Heart left ventricle (tissue), 16 donors: ENCODE data around the gene ADGRG1. TPM values are rescaled to one million over a fixed set of nuclear protein-coding genes. Genes with fewer than 3 reads are reported as not detected.

Experiments used
- ATAC-seq, 4 donors: fragments of 200-7000 bp; cut with Tn5 transposase; one replicate each; pipeline ENCODE4 v1.9.1; 2020 to 2022; ENCODE audit warnings: moderate library complexity in 4 of 4, mild to moderate bottlenecking in 3 of 4, moderate number of reproducible peaks in 1 of 4
- DNase-seq, 5 donors: peaks; one replicate each; pipeline ENCODE4 v3.0.0-alpha.2; 2020
- H3K27ac ChIP-seq, 12 donors: fragments of 200-600 bp; sonication (generic) in 4 of 12; one replicate each; pipeline versions ENCODE4 v1.5.0 to v1.8.0; 2016 to 2022; ENCODE audit warnings: mild to moderate bottlenecking in 2 of 12
- H3K27me3 ChIP-seq, 9 donors: fragments of 200-600 bp; sonication (generic) in 2 of 9; one replicate each; pipeline versions ENCODE4 v1.5.1 to v1.8.0; 2016 to 2022; ENCODE audit warnings: mild to moderate bottlenecking in 3 of 9
- H3K36me3 ChIP-seq, 9 donors: fragments of 200-600 bp; sonication (generic) in 2 of 9; one replicate each; pipeline versions ENCODE4 v1.5.0 to v1.8.0; 2018 to 2022; ENCODE audit warnings: mild to moderate bottlenecking in 2 of 9
- H3K4me1 ChIP-seq, 12 donors: fragments of 200-600 bp; sonication (generic) in 4 of 12; one replicate each; pipeline versions ENCODE4 v1.5.0 to v1.8.0; 2016 to 2022; ENCODE audit warnings: mild to moderate bottlenecking in 3 of 12
- H3K4me3 ChIP-seq, 12 donors: fragments of 200-600 bp; sonication (generic) in 4 of 12; one replicate each; pipeline versions ENCODE4 v1.5.0 to v1.8.0; 2017 to 2022; ENCODE audit warnings: mild to moderate bottlenecking in 9 of 12, moderate library complexity in 4 of 12
- H3K9me3 ChIP-seq, 12 donors: fragments of 200-600 bp; sonication (generic) in 4 of 12; one replicate each; pipeline versions ENCODE4 v1.5.0 to v1.8.0; 2016 to 2022; ENCODE audit warnings: mild to moderate bottlenecking in 1 of 12
- POLR2A ChIP-seq, 2 donors: fragments of 450-650 bp; IDR thresholded peaks; one replicate each; pipeline ENCODE4 v1.6.1; 2017; ENCODE audit warnings: antibody characterized with exemption in 2 of 2, mild to moderate bottlenecking in 2 of 2, moderate library complexity in 2 of 2
- whole genome bisulfite sequencing, 4 donors: extraction: QIAGEN DNeasy Blood & Tissue Kit in 2 of 4; methylation state at CpG; one replicate each; pipeline versions ENCODE4 v1.1.5 to v1.1.7; 2013 to 2018; 5-methylcytosine and 5-hydroxymethylcytosine counted together
- intact Hi-C, 10 donors: fragments of 100-400 bp; cut with DNase I; formaldehyde crosslinking; loops; one replicate each; pipeline versions ENCODE4 v1.11.1 to v1.14.2; 2022
- polyA plus RNA-seq, 2 donors: library from polyadenylated mRNA; stranded (reverse); fragments of 200-250 nt; gene quantifications; one replicate each; pipeline ENCODE4 v1.2.3, GENCODE V29; 2013
- total RNA-seq, 9 donors: library from RNA; depleted of rRNA in 2 of 9; stranded (reverse); fragments of >200 nt in 2 of 9; fragmentation: NEBNext Ultra II Directional in 3 of 9; extraction: Animal tissue kit (Norgen Biotek cat#: 25700) in 3 of 9; gene quantifications; one replicate each; pipeline versions ENCODE4 v1.1.0 to v1.2.4, GENCODE V29; 2016 to 2023
- TF ChIP-seq, protein P1 (sequence below), 12 donors: fragments of 200-600 bp; sonication (generic) in 4 of 12; IDR thresholded peaks; one replicate each; pipeline versions ENCODE4 v1.5.0 to v1.8.0; 2018 to 2022; ENCODE audit warnings: antibody characterized with exemption in 12 of 12, mild to moderate bottlenecking in 5 of 12
- donor health status: ischemic (EF 13 %, LVEDD 7.1; RV severe dilation, severe dysfunction).
- donor health status: healthy with polysubstance abuse.
- donor health status: DM: no; HTN: yes; CAD: no.
- donor health status: DM: no; HTN: no; CAD: no.
- donor health status: ischemic (EF 25% LVEDD 6.9; RV normal size, moderate dysfunction).
- donor health status: ischemic (EF 25% LVEDD 5.7; RV mildly dilated, moderate dysfunction).
- donor health status: healthy.
- donor health status: DM: yes; HTN: yes; CAD: no.
- donor health status: ischemic (EF 35%, LVEDD 5.7; RV mildly dilated, moderate dysfunction).
- donor health status: nonischemic (EF 11% LVEDD 7.7; RV severe dilation, severe dysfunction).
- donor health status: DM: yes; HTN: yes; CAD: no.
- donor health status: PGD.
- donor health status: ischemic (EF 29% LVEDD 5.4; RV normal size, mild dysfunction).
- donor health status: nonischemic (EF 23%, LVEDD 6.1; RV moderate dilation, normal function).

The ADGRG1 gene
- total and polyA plus RNA-seq, 11 donors, result 14.1 to 65.2 (median 17.5) TPM

DNA sequence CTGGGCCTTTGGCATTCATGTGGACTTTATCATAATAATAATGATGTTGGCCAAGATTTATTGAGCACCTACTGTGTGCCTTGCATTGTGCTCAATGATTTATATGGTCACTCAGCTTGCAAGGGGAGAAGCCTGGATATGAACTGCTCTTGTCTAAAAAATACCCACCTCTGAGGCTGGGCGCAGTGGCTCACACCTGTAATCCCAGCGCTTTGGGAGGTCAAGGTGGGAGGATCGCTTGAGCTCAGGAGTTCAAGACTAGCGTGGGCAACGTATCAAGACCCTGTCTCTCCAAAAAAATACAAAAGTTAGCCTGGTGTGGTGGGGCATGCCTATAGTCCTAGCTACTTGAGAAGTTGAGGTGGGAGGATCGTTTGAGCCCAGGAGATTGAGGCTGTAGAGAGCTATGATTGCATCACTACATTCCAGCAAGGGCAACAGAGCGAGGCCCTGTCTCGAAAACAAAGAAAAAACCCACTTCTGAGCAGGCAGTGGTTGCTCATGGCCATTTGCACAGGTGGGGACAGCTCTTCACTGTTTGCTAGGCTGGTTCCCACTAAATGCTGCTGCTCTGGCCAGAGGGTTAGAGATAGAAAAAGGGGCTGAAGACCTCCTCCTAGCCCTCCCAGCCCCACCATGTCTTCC is 4.3 kb upstream of the ADGRG1 start:
- no peak overlapping the region for H3K4me3 ChIP-seq
- DNase-seq (no peak), ATAC-seq (no peak)
- H3K4me1 ChIP-seq, result peaks cover 0 to 33% (median 16%) of the 10 kb centered on the region in 12 donors
- no peaks in the 10 kb centered on the region for H3K36me3 ChIP-seq
- no peaks in the 10 kb centered on the region for H3K9me3 ChIP-seq
- intact Hi-C loops, result loop anchor here in 1 of 10 donors (2.0 kb wide), 1 partner anchor 25 kb away; no protein-coding TSS in a partner anchor
- TF ChIP-seq, protein P1, sequence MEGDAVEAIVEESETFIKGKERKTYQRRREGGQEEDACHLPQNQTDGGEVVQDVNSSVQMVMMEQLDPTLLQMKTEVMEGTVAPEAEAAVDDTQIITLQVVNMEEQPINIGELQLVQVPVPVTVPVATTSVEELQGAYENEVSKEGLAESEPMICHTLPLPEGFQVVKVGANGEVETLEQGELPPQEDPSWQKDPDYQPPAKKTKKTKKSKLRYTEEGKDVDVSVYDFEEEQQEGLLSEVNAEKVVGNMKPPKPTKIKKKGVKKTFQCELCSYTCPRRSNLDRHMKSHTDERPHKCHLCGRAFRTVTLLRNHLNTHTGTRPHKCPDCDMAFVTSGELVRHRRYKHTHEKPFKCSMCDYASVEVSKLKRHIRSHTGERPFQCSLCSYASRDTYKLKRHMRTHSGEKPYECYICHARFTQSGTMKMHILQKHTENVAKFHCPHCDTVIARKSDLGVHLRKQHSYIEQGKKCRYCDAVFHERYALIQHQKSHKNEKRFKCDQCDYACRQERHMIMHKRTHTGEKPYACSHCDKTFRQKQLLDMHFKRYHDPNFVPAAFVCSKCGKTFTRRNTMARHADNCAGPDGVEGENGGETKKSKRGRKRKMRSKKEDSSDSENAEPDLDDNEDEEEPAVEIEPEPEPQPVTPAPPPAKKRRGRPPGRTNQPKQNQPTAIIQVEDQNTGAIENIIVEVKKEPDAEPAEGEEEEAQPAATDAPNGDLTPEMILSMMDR (IDR thresholded peaks at IDR 0.05), result no peak
- no peak for TF ChIP-seq POLR2A (IDR thresholded peaks at IDR 0.05)
- no peak overlapping the region for H3K27ac ChIP-seq
- WGBS, 4 donors, result 91 to 94% (median 92%) methylated on average over 8 of the region's 8 CpGs
- H3K27me3 ChIP-seq, result peaks cover 0 to 10% (median 0%) of the 10 kb centered on the region in 9 donors

DNA sequence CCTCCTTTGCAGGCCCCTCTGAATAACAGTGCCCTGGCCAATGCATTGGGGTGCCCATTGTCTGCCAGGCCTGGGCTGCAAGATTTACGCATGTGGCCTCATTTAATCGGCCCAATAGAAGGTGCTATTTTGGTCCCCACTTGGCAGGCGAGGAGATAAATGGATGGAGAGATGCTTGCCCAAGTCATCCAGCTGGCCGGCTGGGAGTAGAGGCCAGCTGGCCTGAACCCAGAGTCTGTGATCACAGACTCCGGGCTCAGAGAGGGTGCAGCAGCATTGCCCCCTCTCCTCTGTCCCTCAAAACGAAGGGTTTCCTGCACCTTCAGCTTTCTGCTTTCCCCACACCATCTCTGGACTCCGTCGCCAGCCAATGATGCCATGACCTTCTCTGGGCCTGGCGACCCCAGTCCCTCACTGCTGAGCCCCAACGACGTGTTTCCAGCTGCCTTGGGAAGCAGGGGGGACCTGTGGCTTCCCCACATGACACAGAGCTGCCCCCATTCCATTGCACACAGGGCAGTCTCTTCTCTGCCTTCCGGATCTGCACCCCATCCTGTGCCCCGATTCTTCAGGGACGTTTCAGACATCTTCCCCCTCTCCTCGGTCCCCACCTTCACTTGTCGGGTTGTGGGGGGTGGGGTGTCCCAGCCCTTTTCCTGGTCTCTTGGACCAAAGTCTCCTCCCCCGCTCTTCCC is 3.5 kb upstream of the ADGRG1 start:
- intact Hi-C loops, result loop anchor here in 1 of 10 donors (2.0 kb wide), 1 partner anchor 24 kb away; no protein-coding TSS in a partner anchor
- Histone ChIP-seq H3K9me3 (no peaks in the 10 kb centered on the region), H3K27me3 (peaks cover 0 to 13% (median 0%) of the 10 kb centered on the region in 9 donors), H3K27ac (no peak overlapping the region), H3K36me3 (no peaks in the 10 kb centered on the region), H3K4me1 (peaks cover 0 to 33% (median 16%) of the 10 kb centered on the region in 12 donors), H3K4me3 (no peak overlapping the region)
- 58 to 66% (median 61%) methylated on average over 16 to 17 of the region's 17 CpGs for WGBS, 4 donors
- TF ChIP-seq POLR2A (IDR thresholded peaks at IDR 0.05), result no peak
- TF ChIP-seq, protein P1 (IDR thresholded peaks at IDR 0.05), result no peak
- ATAC-seq (peak in 2 of 4 donors; percentile 4 to 18), DNase-seq (peak in 1 of 5 donors; percentile 40)

DNA sequence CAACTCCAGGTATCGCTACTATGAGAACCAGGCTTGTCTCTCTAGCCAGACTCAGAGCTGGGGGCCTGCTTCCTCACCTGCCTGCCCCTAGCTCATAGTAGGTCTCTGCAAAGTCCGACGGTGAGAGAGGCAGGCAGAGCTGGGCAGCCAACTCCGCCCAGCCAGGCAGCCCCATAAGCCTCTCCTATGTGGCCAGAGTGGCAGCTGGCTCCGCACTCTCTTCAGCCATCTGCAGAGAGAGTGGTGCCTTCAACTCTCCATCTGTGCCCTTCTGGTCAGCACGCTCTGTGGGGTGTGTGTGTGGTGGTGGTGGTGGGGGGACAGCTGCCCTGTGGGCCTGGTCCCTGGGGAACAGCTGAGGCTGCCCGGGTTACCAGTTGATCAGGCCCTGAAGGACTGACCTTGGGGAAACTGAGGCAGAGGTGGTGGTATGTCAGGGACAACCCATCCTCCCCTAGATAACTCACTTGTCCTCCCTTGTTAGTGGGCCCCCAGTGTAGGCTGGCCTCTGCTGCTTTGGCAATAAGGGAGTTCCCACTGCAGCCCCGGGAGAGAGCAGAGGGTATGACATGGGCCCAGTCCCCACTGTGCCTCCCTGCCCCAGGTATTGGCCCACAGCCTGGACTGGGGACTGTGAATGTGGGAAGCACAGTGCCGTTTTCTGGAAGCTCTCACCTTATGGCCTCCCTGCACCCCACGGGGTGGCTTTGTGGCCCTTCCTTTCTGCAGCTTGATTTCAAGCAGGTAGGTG is 1.8 kb upstream of the ADGRG1 start:
- intact Hi-C loops, result no loop called here
- no peak overlapping the region for H3K4me3 ChIP-seq
- no peaks in the 10 kb centered on the region for H3K36me3 ChIP-seq
- ATAC-seq, result no peak
- H3K27ac ChIP-seq, result peak overlapping the region in 1 of 12 donors; percentile 93
- peaks cover 0 to 38% (median 17%) of the 10 kb centered on the region in 12 donors for H3K4me1 ChIP-seq
- WGBS, 4 donors, result 74 to 95% (median 86%) methylated on average over 4 to 10 of the region's 10 CpGs
- no peaks in the 10 kb centered on the region for H3K9me3 ChIP-seq
- peaks cover 0 to 17% (median 0%) of the 10 kb centered on the region in 9 donors for H3K27me3 ChIP-seq
- TF ChIP-seq POLR2A (IDR thresholded peaks at IDR 0.05), result no peak
- TF ChIP-seq, protein P1 (IDR thresholded peaks at IDR 0.05), result no peak
- peak in 1 of 5 donors; percentile 6 for DNase-seq
